Choroid plexus epithelial cell (primary cell): Measurements from ENCODE around the gene KRT23.
A peak's percentile ranks its signal among the peaks of the same experiment; 100 is the strongest.

Source experiments
- DNase-seq: peaks from one replicate; pipeline ENCODE4 v3.0.0-alpha.2; 2010; ENCODE audit warnings: low read depth
- H3K4me3 ChIP-seq: 2 replicates; pipeline ENCODE4 v1.5.1; 2011; ENCODE audit warnings: low read depth, mild to moderate bottlenecking, control low read depth, low read length, moderate library complexity
- CTCF ChIP-seq: conservative IDR thresholded peaks from 2 replicates; pipeline ENCODE4 v1.5.1; 2011; ENCODE audit warnings: low read depth, mild to moderate bottlenecking, control low read depth, inconsistent platforms, low read length, moderate library complexity

KRT23 gene

GRCh38 chr17:40914075-40914855 lies 23.2 kb downstream of the KRT23 start:
- DNase-seq: no peak
- no peak overlapping the region for H3K4me3 ChIP-seq
- TF ChIP-seq CTCF: no peak

GRCh38 chr17:40912486-40913210 lies 24.8 kb downstream of the KRT23 start:
- no peak for TF ChIP-seq CTCF
- no peak overlapping the region for H3K4me3 ChIP-seq
- no peak for DNase-seq

GRCh38 chr17:40910441-40910841 lies 27.0 kb downstream of the KRT23 start:
- H3K4me3 ChIP-seq: no peak overlapping the region

GRCh38 chr17:40909755-40910154 lies 27.7 kb downstream of the KRT23 start:
- H3K4me3 ChIP-seq: no peak overlapping the region
- no peak for TF ChIP-seq CTCF
- peak; percentile 85 for DNase-seq

More at GRCh38 chr17:40910441-40910841, 27.0 kb downstream of the KRT23 start:
- peak; percentile 82 for DNase-seq
- no peak for TF ChIP-seq CTCF

- DNase-seq: peak; percentile 98
- peak; percentile 91 for TF ChIP-seq CTCF
- no peak overlapping the region for H3K4me3 ChIP-seq
Observed at GRCh38 chr17:40909351-40909750, 28.1 kb downstream of the KRT23 start.

- no peak for DNase-seq
- TF ChIP-seq CTCF: no peak
- H3K4me3 ChIP-seq: no peak overlapping the region
Observed at GRCh38 chr17:40906613-40907012, 30.8 kb downstream of the KRT23 start.
